ENCODE results near the gene AFF1.

DNA sequence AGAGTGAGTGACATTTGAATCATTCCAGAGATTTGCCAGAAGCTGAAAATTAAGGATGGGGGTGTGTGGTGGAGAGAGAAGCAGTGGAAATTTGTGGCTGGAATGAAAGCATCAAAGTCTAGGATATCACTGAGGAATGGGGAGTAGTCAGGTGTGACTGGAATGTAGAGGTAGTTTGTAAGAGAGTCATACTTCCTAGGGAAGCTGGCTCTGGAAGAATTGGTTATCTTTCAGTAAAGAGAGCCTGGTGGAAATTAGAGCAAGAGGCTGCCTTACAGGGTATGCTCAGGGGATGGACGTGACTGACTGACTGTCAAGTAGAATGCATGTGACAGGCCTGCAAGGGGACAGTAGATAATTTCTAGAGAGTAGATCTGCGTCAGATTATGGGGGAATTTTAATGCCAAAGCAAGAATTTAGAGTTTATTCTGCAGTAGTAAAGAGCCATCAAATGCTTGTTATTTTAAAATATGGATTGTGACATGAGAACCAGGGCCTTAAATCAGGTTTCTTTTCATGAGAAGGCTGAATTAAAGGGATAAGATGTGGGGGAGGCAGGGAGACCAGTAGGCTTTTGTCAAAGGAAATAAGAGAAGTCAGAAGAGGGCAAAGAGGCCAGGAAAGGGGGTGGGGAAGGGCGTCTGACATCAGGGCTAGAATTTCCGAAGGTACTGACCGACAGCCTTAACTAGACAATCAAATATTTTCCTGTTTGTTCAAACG, 109.9 kb downstream of the AFF1 start:
- TF ChIP-seq, protein P1, sequence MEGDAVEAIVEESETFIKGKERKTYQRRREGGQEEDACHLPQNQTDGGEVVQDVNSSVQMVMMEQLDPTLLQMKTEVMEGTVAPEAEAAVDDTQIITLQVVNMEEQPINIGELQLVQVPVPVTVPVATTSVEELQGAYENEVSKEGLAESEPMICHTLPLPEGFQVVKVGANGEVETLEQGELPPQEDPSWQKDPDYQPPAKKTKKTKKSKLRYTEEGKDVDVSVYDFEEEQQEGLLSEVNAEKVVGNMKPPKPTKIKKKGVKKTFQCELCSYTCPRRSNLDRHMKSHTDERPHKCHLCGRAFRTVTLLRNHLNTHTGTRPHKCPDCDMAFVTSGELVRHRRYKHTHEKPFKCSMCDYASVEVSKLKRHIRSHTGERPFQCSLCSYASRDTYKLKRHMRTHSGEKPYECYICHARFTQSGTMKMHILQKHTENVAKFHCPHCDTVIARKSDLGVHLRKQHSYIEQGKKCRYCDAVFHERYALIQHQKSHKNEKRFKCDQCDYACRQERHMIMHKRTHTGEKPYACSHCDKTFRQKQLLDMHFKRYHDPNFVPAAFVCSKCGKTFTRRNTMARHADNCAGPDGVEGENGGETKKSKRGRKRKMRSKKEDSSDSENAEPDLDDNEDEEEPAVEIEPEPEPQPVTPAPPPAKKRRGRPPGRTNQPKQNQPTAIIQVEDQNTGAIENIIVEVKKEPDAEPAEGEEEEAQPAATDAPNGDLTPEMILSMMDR (IDR thresholded peaks at IDR 0.05), result no peak
- no peak for TF ChIP-seq POLR2A (IDR thresholded peaks at IDR 0.05)

Measured in uterus (tissue), 2 donors.